K562 (cell line): ENCODE measurements around the gene TRIM24. TPM values are rescaled to one million over a fixed set of nuclear protein-coding genes. Genes with fewer than 3 reads are reported as not detected.
"Not testable (repeated sequence)": the region's sequence is repeated elsewhere in the genome, so short reads cannot be mapped to it uniquely, and the experiment has no call there.

Experiments used
- ATAC-seq: fragments of 200-7000 bp; cut with Tn5 transposase; 3 replicates; pipeline ENCODE4 v1.9.1; 2020; ENCODE audit warnings: moderate library complexity
- BruUV-seq: library from RNA; stranded (reverse); fragments of 400-500 nt; replicated peaks from 2 replicates; lab custom pipeline; 2021; lab: Mats Ljungman, UMichigan
- CTCF ChIA-PET: fragments of 300-600 bp; formaldehyde crosslinking; extraction: SDS; loops from one replicate; lab custom pipeline; 2021; ENCODE audit warnings: low intra/inter-chr PET ratio; lab: Yijun Ruan, JAX
- POLR2A ChIA-PET: fragments of 300-600, 350-650 bp; sonication (Branson Sonifier 250); formaldehyde crosslinking; extraction: SDS; loops from one replicate; lab custom pipeline; 2021; ENCODE audit warnings: antibody characterized with exemption, inconsistent platforms; lab: Yijun Ruan, JAX
- DNase-seq, 4 experiments: peaks; one replicate each; pipeline versions ENCODE4 v3.0.0 to v3.0.0-alpha.2; 2011 to 2018; ENCODE audit warnings: low spot score in 3 of 4, mixed read lengths in 3 of 4; ENCODE audit errors: extremely low read depth in 1 of 4
- FAIRE-seq: peaks from 2 replicates; lab custom pipeline; 2011; peaks lifted over from hg19 to GRCh38; lab: Jason Lieb, UNC
- H2AFZ ChIP-seq: 2 replicates; pipeline ENCODE4 v1.6.0; 2011; ENCODE audit warnings: low read depth, low read length, control low read depth, inconsistent platforms
- H3K27ac ChIP-seq: fragments of 200-600 bp; 3 replicates; pipeline ENCODE4 v1.8.0; 2011; ENCODE audit warnings: low read depth, mild to moderate bottlenecking, control low read depth, inconsistent platforms, low read length, moderate library complexity, mixed read lengths; ENCODE audit errors: extremely low read depth
- H3K27me3 ChIP-seq, 2 experiments: fragments of 300-600 bp in 1 of 2; 2 replicates in 1 of 2; 3 replicates in 1 of 2; pipeline versions ENCODE4 v1.6.0 to v1.8.0; 2011; ENCODE audit warnings: inconsistent platforms in 2 of 2, low read length in 2 of 2, mild to moderate bottlenecking in 1 of 2, mixed read lengths in 1 of 2, moderate library complexity in 1 of 2; ENCODE audit not compliant: control insufficient read depth in 2 of 2, insufficient read depth in 2 of 2
- H3K36me3 ChIP-seq: fragments of 300-600 bp; 3 replicates; pipeline ENCODE4 v1.8.0; 2011; ENCODE audit warnings: mild to moderate bottlenecking, low read length, inconsistent platforms; ENCODE audit not compliant: control insufficient read depth, insufficient read depth
- H3K4me1 ChIP-seq, 2 experiments: fragments of 200-600 bp in 1 of 2; replicated peaks in 1 of 2; 2 replicates in 1 of 2; 3 replicates in 1 of 2; pipeline versions ENCODE4 v1.5.1 to v1.8.0; 2011; ENCODE audit warnings: inconsistent platforms in 2 of 2, low read length in 2 of 2, mild to moderate bottlenecking in 1 of 2, mixed read lengths in 1 of 2, moderate library complexity in 1 of 2; ENCODE audit not compliant: control insufficient read depth in 2 of 2, insufficient read depth in 2 of 2
- H3K4me2 ChIP-seq: 2 replicates; pipeline ENCODE4 v1.6.1; 2011; ENCODE audit warnings: low read length, control low read depth, inconsistent platforms, mixed read lengths; ENCODE audit not compliant: insufficient read depth
- H3K4me3 ChIP-seq: fragments of 200-600 bp; sonication (generic), shearing (Covaris generic); 2 replicates; pipeline ENCODE4 v1.5.1; 2016; ENCODE audit warnings: control low read depth, inconsistent platforms
- H3K79me2 ChIP-seq: fragments of 200-600 bp; 3 replicates; pipeline ENCODE4 v1.8.0; 2011; ENCODE audit warnings: low read length, inconsistent platforms; ENCODE audit not compliant: control insufficient read depth, insufficient read depth
- H3K9ac ChIP-seq, 2 experiments: 2 replicates each; pipeline versions ENCODE4 v1.6.0 to v1.6.1; 2011; ENCODE audit warnings: low read depth in 2 of 2, low read length in 2 of 2, control low read depth in 1 of 2, inconsistent platforms in 1 of 2, mild to moderate bottlenecking in 1 of 2, mixed read lengths in 1 of 2; ENCODE audit not compliant: insufficient read depth in 1 of 2
- H3K9me1 ChIP-seq: one replicate; pipeline ENCODE4 v1.6.0; 2011; ENCODE audit warnings: inconsistent platforms, mild to moderate bottlenecking, low read length, moderate library complexity; ENCODE audit not compliant: control insufficient read depth, insufficient read depth
- H3K9me3 ChIP-seq: replicated peaks from 2 replicates; pipeline ENCODE4 v1.5.1; 2011; ENCODE audit warnings: low read depth, low read length, inconsistent platforms; ENCODE audit not compliant: control insufficient read depth, insufficient read depth
- H4K20me1 ChIP-seq: replicated peaks from 2 replicates; pipeline ENCODE4 v1.6.1; 2011; ENCODE audit warnings: low read length, inconsistent platforms, mixed read lengths; ENCODE audit not compliant: control insufficient read depth, insufficient read depth
- CEBPB ChIP-seq: fragments of 450-650 bp; IDR thresholded peaks from 2 replicates; pipeline ENCODE4 v1.6.1; 2016; ENCODE audit warnings: missing genetic modification characterization, missing compliant biosample characterization
- CEBPG ChIP-seq, 3 experiments: fragments of 200-800 bp in 1 of 3; sonication (Bioruptor generic) in 1 of 3; sonication (generic) in 1 of 3; formaldehyde crosslinking in 1 of 3; IDR thresholded peaks in 2 of 3; conservative IDR thresholded peaks in 1 of 3; 2 replicates each; pipeline versions ENCODE4 v1.6.1 to v1.8.0; 2016 to 2022; ENCODE audit warnings: missing compliant biosample characterization in 2 of 3, missing genetic modification characterization in 2 of 3, mild to moderate bottlenecking in 1 of 3, missing genetic modification reagents in 1 of 3
- RBM25 ChIP-seq: fragments of 200-400 bp; formaldehyde crosslinking; IDR thresholded peaks from 2 replicates; pipeline ENCODE4 v1.6.1; 2018; ENCODE audit warnings: low read length, low read depth, moderate library complexity; ENCODE audit not compliant: severe bottlenecking
- WGBS: fragments of 100-300 bp; shearing (Covaris generic); methylation state at CpG from one replicate; pipeline ENCODE4 v1.1.6; 2016; ENCODE audit warnings: low coverage, mixed read lengths; ENCODE audit not compliant: insufficient coverage; ENCODE audit errors: missing lambda C conversion rate; 5-methylcytosine and 5-hydroxymethylcytosine counted together
- in situ Hi-C: fragments of 300-500 bp; cut with MboI; formaldehyde crosslinking; loops from 4 replicates; pipeline ENCODE4 v1.15.0; 2018; ENCODE audit warnings: inconsistent platforms, mixed read lengths
- intact Hi-C: fragments of 100-400 bp; cut with micrococcal nuclease; formaldehyde crosslinking; loops from 2 replicates; pipeline ENCODE4 v1.14.2; 2022
- polyA plus RNA-seq, 8 experiments: library from polyadenylated mRNA; depleted of rRNA in 4 of 8; stranded (reverse) in 5 of 8; unstranded in 3 of 8; fragments of >200 nt; fragmentation: Nextera tagmentation in 2 of 8; fragmentation: Illumina TruSeq in 1 of 8; extraction: Ambion mirVana in 2 of 8; extraction: Trizol in 1 of 8; gene quantifications; 2 replicates each; pipeline versions ENCODE4 v1.2.1 to v1.2.3, GENCODE V29; 2011 to 2014; ENCODE audit warnings: inconsistent platforms in 1 of 8, missing spikeins in 1 of 8
- total RNA-seq, 7 experiments: library from RNA; depleted of rRNA in 6 of 7; stranded (reverse); fragments of >200 nt in 6 of 7; fragmentation: Illumina TruSeq in 2 of 7; extraction: Trizol in 2 of 7; gene quantifications; 2 replicates each; pipeline versions ENCODE4 v1.2.1 to v1.2.3, GENCODE V29; 2011 to 2021; ENCODE audit warnings: low replicate concordance in 1 of 7
- TF ChIP-seq, protein P1 (sequence below): fragments of 450-650 bp; IDR thresholded peaks from 2 replicates; pipeline ENCODE4 v1.6.1; 2016; ENCODE audit warnings: missing biosample characterization, missing genetic modification characterization

TRIM24 gene
- total and polyA plus RNA-seq, 9 of the 15 experiments (the other 6 are each of a cell fraction or from before 2014, with no cell fraction given) = 13.4 to 74.0 (median 41.7) TPM

DNA sequence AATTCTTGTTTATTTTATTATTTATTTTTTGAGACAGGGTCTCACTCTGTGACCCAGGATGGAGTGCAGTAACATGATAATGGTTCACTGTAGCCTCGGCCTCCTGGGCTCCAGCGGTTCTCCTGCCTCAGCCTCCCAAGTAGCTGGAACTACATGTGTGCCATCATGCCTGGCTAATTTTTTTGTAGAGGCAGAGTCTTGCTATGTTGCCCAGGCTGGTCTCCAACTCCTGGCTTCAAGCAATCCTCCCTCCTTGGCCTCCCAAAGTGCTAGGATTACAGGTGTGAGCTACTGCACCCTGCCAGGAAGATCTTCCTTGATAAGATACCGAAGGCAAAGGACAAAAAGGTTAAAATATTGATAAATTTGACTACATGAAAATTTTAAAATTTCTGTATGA, 48.0 kb upstream of the TRIM24 start:
- intact Hi-C loops, POLR2A ChIA-PET, H3K36me3 ChIP-seq, DNase-seq, H3K9ac ChIP-seq, H3K4me1 ChIP-seq, H3K9me1 ChIP-seq, H3K79me2 ChIP-seq, FAIRE-seq, H3K9me3 ChIP-seq, H3K27ac ChIP-seq, CTCF ChIA-PET, H3K4me3 ChIP-seq, in situ Hi-C loops, H2AFZ ChIP-seq, H3K4me2 ChIP-seq, BruUV-seq, H3K27me3 ChIP-seq, H4K20me1 ChIP-seq, ATAC-seq: not testable (repeated sequence)
- 29% methylated on average over 3 of the region's 3 CpGs for WGBS
- peak; percentile 8 for TF ChIP-seq RBM25

GRCh38 chr7:138412921-138413320, 47.1 kb upstream of the TRIM24 start:
- H3K4me1 ChIP-seq = peaks cover 0 to 11% of the 10 kb centered on the region in 2 experiments; a peak in 2 of 5 replicates
- H3K27ac ChIP-seq, H3K9me3 ChIP-seq, H2AFZ ChIP-seq, DNase-seq, H3K9me1 ChIP-seq, in situ Hi-C loops, intact Hi-C loops, ATAC-seq, H3K4me2 ChIP-seq, CTCF ChIA-PET, H3K9ac ChIP-seq, H4K20me1 ChIP-seq, H3K36me3 ChIP-seq, H3K79me2 ChIP-seq, H3K4me3 ChIP-seq, BruUV-seq, H3K27me3 ChIP-seq, FAIRE-seq: not testable (repeated sequence)
- TF ChIP-seq CEBPB (tag) (peak; percentile 97), CEBPG (CRISPR knock-in tag; IDR thresholded peaks at IDR 0.05) (peak; percentile 72), CEBPG (tag; conservative IDR thresholded peaks at IDR 0.05 in 1 of 2, IDR thresholded peaks at IDR 0.05 in 1 of 2) (peak; percentile 77 to 98)
- TF ChIP-seq, protein P1, sequence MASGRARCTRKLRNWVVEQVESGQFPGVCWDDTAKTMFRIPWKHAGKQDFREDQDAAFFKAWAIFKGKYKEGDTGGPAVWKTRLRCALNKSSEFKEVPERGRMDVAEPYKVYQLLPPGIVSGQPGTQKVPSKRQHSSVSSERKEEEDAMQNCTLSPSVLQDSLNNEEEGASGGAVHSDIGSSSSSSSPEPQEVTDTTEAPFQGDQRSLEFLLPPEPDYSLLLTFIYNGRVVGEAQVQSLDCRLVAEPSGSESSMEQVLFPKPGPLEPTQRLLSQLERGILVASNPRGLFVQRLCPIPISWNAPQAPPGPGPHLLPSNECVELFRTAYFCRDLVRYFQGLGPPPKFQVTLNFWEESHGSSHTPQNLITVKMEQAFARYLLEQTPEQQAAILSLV (tag) = peak; percentile 67
- POLR2A ChIA-PET = interaction anchor here (0.6 kb wide), 1 partner anchor 42 kb away, joined by 4 read pairs; no protein-coding TSS in a partner anchor
- 68% methylated on average over 6 of the region's 6 CpGs for whole genome bisulfite sequencing
